Neural crest cell (in vitro differentiated cells): Measurements from ENCODE around the gene TSHZ2. TPM values are rescaled to one million over a fixed set of nuclear protein-coding genes. Genes with fewer than 3 reads are reported as not detected.

Experiments used
- DNase-seq: peaks from one replicate; pipeline ENCODE4 v3.0.0; 2021; ENCODE audit warnings: low read depth, mixed read lengths, low spot score
- H3K27ac Mint-ChIP-seq: one replicate; pipeline ENCODE4 v1.8.0; 2021; ENCODE audit warnings: mild to moderate bottlenecking, mixed read lengths; ENCODE audit not compliant: unreplicated experiment
- H3K27me3 Mint-ChIP-seq: 2 replicates; pipeline ENCODE4 v1.8.0; 2021; ENCODE audit warnings: low read depth, mild to moderate bottlenecking, mixed read lengths
- H3K36me3 Mint-ChIP-seq: 2 replicates; pipeline ENCODE4 v1.8.0; 2021; ENCODE audit warnings: low read depth, mild to moderate bottlenecking, mixed read lengths
- H3K4me1 Mint-ChIP-seq: 2 replicates; pipeline ENCODE4 v1.8.0; 2021; ENCODE audit warnings: mixed read lengths
- H3K4me3 Mint-ChIP-seq: one replicate; pipeline ENCODE4 v1.8.0; 2021; ENCODE audit warnings: mild to moderate bottlenecking, mixed read lengths
- H3K9me3 Mint-ChIP-seq: 2 replicates; pipeline ENCODE4 v1.8.0; 2021; ENCODE audit warnings: mixed read lengths
- CTCF ChIP-seq: fragments of 200-600 bp; sonication (generic); conservative IDR thresholded peaks from 2 replicates; pipeline ENCODE4 v1.5.0; 2021; ENCODE audit warnings: antibody characterized with exemption, mild to moderate bottlenecking
- total RNA-seq: library from RNA; stranded (reverse); gene quantifications from 2 replicates; pipeline ENCODE4 v1.2.1, GENCODE V29; 2021

Gene TSHZ2
- total RNA-seq, 1 donor from 2014 or later: 6.4 TPM

GRCh38 chr20:52933867-52934266 lies 38.3 kb upstream of the TSHZ2 start:
- Mint-ChIP-seq H3K27me3 (no peaks in the 10 kb centered on the region), H3K4me3 (no peak overlapping the region), H3K27ac (no peak overlapping the region), H3K4me1 (no peaks in the 10 kb centered on the region), H3K9me3 (peaks cover 3% of the 10 kb centered on the region), H3K36me3 (no peaks in the 10 kb centered on the region)
- DNase-seq: no peak
- TF ChIP-seq CTCF: no peak

GRCh38 chr20:52936351-52937340 lies 35.5 kb upstream of the TSHZ2 start:
- H3K36me3 Mint-ChIP-seq: no peaks in the 10 kb centered on the region
- H3K4me1 Mint-ChIP-seq: no peaks in the 10 kb centered on the region
- TF ChIP-seq CTCF: no peak
- no peaks in the 10 kb centered on the region for H3K27me3 Mint-ChIP-seq
- no peak overlapping the region for H3K4me3 Mint-ChIP-seq
- H3K9me3 Mint-ChIP-seq: no peaks in the 10 kb centered on the region
- H3K27ac Mint-ChIP-seq: no peak overlapping the region
- no peak for DNase-seq

- Mint-ChIP-seq H3K4me1 (no peaks in the 10 kb centered on the region), H3K36me3 (no peaks in the 10 kb centered on the region), H3K27ac (no peak overlapping the region), H3K9me3 (peaks cover 2% of the 10 kb centered on the region), H3K27me3 (no peaks in the 10 kb centered on the region), H3K4me3 (no peak overlapping the region)
- no peak for TF ChIP-seq CTCF
- no peak for DNase-seq
Observed at GRCh38 chr20:52937591-52938100, 34.5 kb upstream of the TSHZ2 start.

GRCh38 chr20:52939141-52939540 lies 33.0 kb upstream of the TSHZ2 start:
- H3K9me3 Mint-ChIP-seq: peaks cover 2% of the 10 kb centered on the region
- H3K4me3 Mint-ChIP-seq: no peak overlapping the region
- no peaks in the 10 kb centered on the region for H3K27me3 Mint-ChIP-seq
- no peaks in the 10 kb centered on the region for H3K36me3 Mint-ChIP-seq
- no peak overlapping the region for H3K27ac Mint-ChIP-seq
- DNase-seq: no peak
- TF ChIP-seq CTCF: no peak
- H3K4me1 Mint-ChIP-seq: no peaks in the 10 kb centered on the region

GRCh38 chr20:52941808-52942207 lies 30.4 kb upstream of the TSHZ2 start:
- no peaks in the 10 kb centered on the region for H3K36me3 Mint-ChIP-seq
- no peaks in the 10 kb centered on the region for H3K4me1 Mint-ChIP-seq
- no peak for TF ChIP-seq CTCF
- H3K9me3 Mint-ChIP-seq: peaks cover 2% of the 10 kb centered on the region
- H3K27ac Mint-ChIP-seq: no peak overlapping the region
- no peak overlapping the region for H3K4me3 Mint-ChIP-seq
- no peaks in the 10 kb centered on the region for H3K27me3 Mint-ChIP-seq
- DNase-seq: no peak
